Measurements from ENCODE around the gene GFRA1. TPM values are rescaled to one million over a fixed set of nuclear protein-coding genes. Genes with fewer than 3 reads are reported as not detected.

Gene GFRA1
- total and polyA plus RNA-seq, 2 of the 4 experiments (the other 2 are of a cell fraction): 9.1 to 9.3 TPM

DNA sequence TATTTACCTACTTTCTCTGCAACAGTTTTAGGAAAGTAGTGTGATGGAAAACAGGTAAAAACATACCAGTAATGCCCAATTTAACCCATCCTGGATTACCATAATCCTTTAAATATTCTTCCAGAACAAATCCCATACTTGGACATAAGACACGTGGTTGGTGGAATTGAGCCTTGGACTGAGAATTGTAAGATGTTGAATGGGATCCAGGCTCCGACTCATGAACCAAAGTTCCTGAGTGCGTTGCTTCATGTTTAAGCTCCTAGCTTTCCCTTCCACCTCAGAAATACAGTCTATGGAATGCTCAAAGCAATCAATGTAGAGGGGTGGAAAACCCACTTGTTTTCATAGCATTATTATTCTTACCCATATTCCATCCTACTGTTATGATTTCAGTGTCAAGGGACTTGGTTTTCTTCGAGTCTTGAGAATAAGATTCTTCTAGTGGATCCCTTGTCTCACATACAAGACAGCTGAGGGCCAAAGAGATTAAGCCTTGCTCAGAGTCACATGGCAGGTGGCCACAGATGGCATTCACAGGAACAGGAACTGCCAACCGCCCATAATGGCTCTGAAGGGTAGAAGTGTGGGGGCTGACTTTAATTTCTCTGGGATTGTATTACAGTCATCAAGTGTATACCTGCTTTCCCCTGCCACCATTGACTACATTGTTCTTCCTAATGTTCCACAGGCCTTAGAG lies 171.2 kb downstream of the GFRA1 start:
- no peak overlapping the region for H3K56ac ChIP-seq (ENCODE audit: extremely low read depth, insufficient read depth, low read length)

More for the DNA sequence above, 171.2 kb downstream of the GFRA1 start:
- H3K9me3 ChIP-seq (ENCODE audit: control insufficient read depth, insufficient read depth, low read length): 0 out of 2 replicates have a peak, but pooled peaks cover 2% of the 10 kb centered on the region
- intact Hi-C loops (cut with micrococcal nuclease) (no loop called here), in situ Hi-C loops (cut with MboI; ENCODE audit: low sequenced_read_pairs) (no loop called here), dilution Hi-C loops (cut with HindIII; ENCODE audit: low sequenced_read_pairs, unreplicated experiment) (no loop called here)
- ChIA-PET POLR2A (ENCODE audit: unreplicated experiment) (no interaction called here), CTCF (no interaction called here)
- WGBS, 2 experiments (ENCODE audit: extremely low coverage in 2 of 2, insufficient read length in 1 of 2): no CpG with 5 or more reads among the region's 5 CpGs
- no peaks in the 10 kb centered on the region for H3K27me3 ChIP-seq (ENCODE audit: control insufficient read depth, insufficient read depth, low read length)
- DNase-seq (peak; percentile 54), ATAC-seq (ENCODE audit: low read depth) (no peak; the same call in 1 of the 2 replicates)
- H2AK9ac ChIP-seq (replicated peaks; ENCODE audit: low read depth, low read length, poor library complexity): no peak overlapping the region
- H3K4me2 ChIP-seq (ENCODE audit: low read depth, low read length): no peak overlapping the region
- no peaks in the 10 kb centered on the region for H3K9me1 ChIP-seq (ENCODE audit: insufficient read depth, low read length)
- no peak overlapping the region for H4K91ac ChIP-seq (ENCODE audit: insufficient read depth, low read depth, low read length)
- no peak overlapping the region for H3K9ac ChIP-seq (ENCODE audit: low read depth, low read length)
- no peak overlapping the region for H3K23ac ChIP-seq (ENCODE audit: low read depth, low read length)
- H2BK20ac ChIP-seq (ENCODE audit: low read depth, low read length): no peak overlapping the region
- H3K79me1 ChIP-seq (ENCODE audit: low read depth in 1 of 2, low read length in 2 of 2): no peaks in the 10 kb centered on the region
- no TSS peak for BruUV-seq (replicated peaks)
- H4K20me1 ChIP-seq (ENCODE audit: insufficient read depth, low read length): no peaks in the 10 kb centered on the region
- H3K18ac ChIP-seq (ENCODE audit: low read depth, low read length): no peak overlapping the region
- no peak overlapping the region for H4K8ac ChIP-seq (ENCODE audit: low read depth in 2 of 2, low read length in 2 of 2)
- H4K5ac ChIP-seq (ENCODE audit: low read depth, low read length): no peak overlapping the region
- no peaks in the 10 kb centered on the region for H3K4me1 ChIP-seq (ENCODE audit: control insufficient read depth, insufficient read depth, low read length)
- H3K14ac ChIP-seq (replicated peaks; ENCODE audit: low read depth, low read length): no peak overlapping the region
- no peaks in the 10 kb centered on the region for H3K36me3 ChIP-seq (ENCODE audit: control insufficient read depth, insufficient read depth, low read length)
- H2BK15ac ChIP-seq (ENCODE audit: low read depth, low read length): no peak overlapping the region
- no peak for TF ChIP-seq RCOR1 (IDR thresholded peaks at IDR 0.05; ENCODE audit: insufficient replicate concordance, low read length)
- TF ChIP-seq CHD1 (IDR thresholded peaks at IDR 0.05; ENCODE audit: low read depth, low read length): no peak
- 0 out of 2 replicates have a peak, but pooled peaks have one; percentile 31 for TF ChIP-seq CEBPB (IDR thresholded peaks at IDR 0.05; ENCODE audit: low read depth, low read length)
- no peak overlapping the region for H2AK5ac ChIP-seq (ENCODE audit: low read depth, low read length)
- no peak overlapping the region for H2BK5ac ChIP-seq (ENCODE audit: low read depth, low read length, poor library complexity, severe bottlenecking)
- no peak overlapping the region for H2AFZ ChIP-seq (replicated peaks; ENCODE audit: low read length, poor library complexity)
- no peak overlapping the region for H3K4ac ChIP-seq (ENCODE audit: low read depth, low read length)
- H2BK120ac ChIP-seq (ENCODE audit: low read depth, low read length): no peak overlapping the region
- H3K4me3 ChIP-seq (ENCODE audit: insufficient read depth, low read depth, low read length): no peak overlapping the region
- H3K27ac ChIP-seq (ENCODE audit: insufficient read depth, low read length): no peak overlapping the region
